MM.1S (cell line): ENCODE results near the gene FOXRED2.

Experiments
- DNase-seq: peaks from one replicate; pipeline ENCODE4 v3.0.0-alpha.2; 2015
- H2AFZ ChIP-seq: fragments of 300-600 bp; sonication (generic); 2 replicates; pipeline ENCODE4 v1.6.0; 2016; ENCODE audit warnings: antibody characterized with exemption, low read length
- H3F3A ChIP-seq: fragments of 300-600 bp; sonication (generic); 2 replicates; pipeline ENCODE4 v1.6.1; 2016; ENCODE audit warnings: mild to moderate bottlenecking, antibody characterized with exemption, low read length, moderate library complexity, mixed read lengths; ENCODE audit not compliant: insufficient read depth
- H3K27ac ChIP-seq: fragments of 300-600 bp; sonication (generic); 2 replicates; pipeline ENCODE4 v1.5.1; 2016; ENCODE audit warnings: mild to moderate bottlenecking, low read length
- H3K27me3 ChIP-seq: fragments of 300-600 bp; sonication (generic); replicated peaks from 2 replicates; pipeline ENCODE4 v1.6.0; 2016; ENCODE audit warnings: low read length; ENCODE audit not compliant: insufficient read depth
- H3K36me3 ChIP-seq: fragments of 300-600 bp; sonication (generic); replicated peaks from 2 replicates; pipeline ENCODE4 v1.6.1; 2016; ENCODE audit warnings: mild to moderate bottlenecking, low read length, mixed read lengths; ENCODE audit not compliant: insufficient read depth
- H3K4me1 ChIP-seq: fragments of 300-600 bp; sonication (generic); 2 replicates; pipeline ENCODE4 v1.6.1; 2016; ENCODE audit warnings: low read length, mixed read lengths
- H3K4me2 ChIP-seq: fragments of 300-600 bp; sonication (generic); 2 replicates; pipeline ENCODE4 v1.6.0; 2016; ENCODE audit warnings: low read depth, low read length
- H3K4me3 ChIP-seq: fragments of 300-600 bp; sonication (generic); 2 replicates; pipeline ENCODE4 v1.5.1; 2016; ENCODE audit warnings: low read length, mixed read lengths
- H3K79me2 ChIP-seq: fragments of 300-600 bp; sonication (generic); 2 replicates; pipeline ENCODE4 v1.6.1; 2016; ENCODE audit warnings: mixed run types, low read length, mixed read lengths
- H3K9ac ChIP-seq: fragments of 300-600 bp; sonication (generic); 2 replicates; pipeline ENCODE4 v1.6.1; 2016; ENCODE audit warnings: low read length, mixed read lengths
- H3K9me2 ChIP-seq: fragments of 300-600 bp; sonication (generic); replicated peaks from 2 replicates; pipeline ENCODE4 v1.6.1; 2016; ENCODE audit warnings: mild to moderate bottlenecking, low read length, mixed read lengths; ENCODE audit not compliant: insufficient read depth
- H3K9me3 ChIP-seq: fragments of 300-600 bp; sonication (generic); replicated peaks from 2 replicates; pipeline ENCODE4 v1.6.1; 2016; ENCODE audit warnings: mild to moderate bottlenecking, low read length, mixed read lengths; ENCODE audit not compliant: insufficient read depth
- H4K20me1 ChIP-seq: fragments of 300-600 bp; sonication (generic); 2 replicates; pipeline ENCODE4 v1.6.1; 2016; ENCODE audit warnings: mild to moderate bottlenecking, low read length, moderate library complexity, mixed read lengths; ENCODE audit not compliant: insufficient read depth
- EZH2 ChIP-seq: fragments of 300-600 bp; sonication (generic); optimal IDR thresholded peaks from 2 replicates; pipeline ENCODE3; 2017; ENCODE audit warnings: low read depth, mild to moderate bottlenecking, antibody characterized with exemption, low read length, mixed read lengths
- EZH2phosphoT487 ChIP-seq: fragments of 300-600 bp; sonication (generic); IDR thresholded peaks from 2 replicates; pipeline ENCODE4 v1.6.1; 2018; ENCODE audit warnings: antibody characterized with exemption, low read length
- TF ChIP-seq, protein P1 (sequence below): fragments of 300-600 bp; sonication (generic); IDR thresholded peaks from 2 replicates; pipeline ENCODE4 v1.5.1; 2016; ENCODE audit warnings: antibody characterized with exemption, low read length, mixed read lengths

Gene FOXRED2

GRCh38 chr22:36506637-36507517 lies at the start of gene FOXRED2:
TSS of gene FOXRED2 (minus strand) at chr22:36507040. CDS start at chr22:36506422, 618 bp downstream.
- H3K9ac ChIP-seq, result peak within 1 kb of the TSS; percentile 57; the same call in 1 of the 2 replicates
- DNase-seq, result peak; percentile 94
- H3K9me3 ChIP-seq, result no peaks in the 10 kb centered on the region
- H3K4me2 ChIP-seq, result peak within 1 kb of the TSS; percentile 92
- H3K27me3 ChIP-seq, result no peaks in the 10 kb centered on the region
- H2AFZ ChIP-seq, result peak within 1 kb of the TSS; percentile 91
- H4K20me1 ChIP-seq, result no peaks in the 10 kb centered on the region
- no peak for TF ChIP-seq EZH2
- TF ChIP-seq EZH2phosphoT487, result no peak
- TF ChIP-seq, protein P1, sequence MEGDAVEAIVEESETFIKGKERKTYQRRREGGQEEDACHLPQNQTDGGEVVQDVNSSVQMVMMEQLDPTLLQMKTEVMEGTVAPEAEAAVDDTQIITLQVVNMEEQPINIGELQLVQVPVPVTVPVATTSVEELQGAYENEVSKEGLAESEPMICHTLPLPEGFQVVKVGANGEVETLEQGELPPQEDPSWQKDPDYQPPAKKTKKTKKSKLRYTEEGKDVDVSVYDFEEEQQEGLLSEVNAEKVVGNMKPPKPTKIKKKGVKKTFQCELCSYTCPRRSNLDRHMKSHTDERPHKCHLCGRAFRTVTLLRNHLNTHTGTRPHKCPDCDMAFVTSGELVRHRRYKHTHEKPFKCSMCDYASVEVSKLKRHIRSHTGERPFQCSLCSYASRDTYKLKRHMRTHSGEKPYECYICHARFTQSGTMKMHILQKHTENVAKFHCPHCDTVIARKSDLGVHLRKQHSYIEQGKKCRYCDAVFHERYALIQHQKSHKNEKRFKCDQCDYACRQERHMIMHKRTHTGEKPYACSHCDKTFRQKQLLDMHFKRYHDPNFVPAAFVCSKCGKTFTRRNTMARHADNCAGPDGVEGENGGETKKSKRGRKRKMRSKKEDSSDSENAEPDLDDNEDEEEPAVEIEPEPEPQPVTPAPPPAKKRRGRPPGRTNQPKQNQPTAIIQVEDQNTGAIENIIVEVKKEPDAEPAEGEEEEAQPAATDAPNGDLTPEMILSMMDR, result no peak
- peak within 1 kb of the TSS; percentile 78 for H3K27ac ChIP-seq
- H3K36me3 ChIP-seq, result 0 out of 2 replicates have a peak, but pooled peaks cover 6% of the 10 kb centered on the region
- H3K4me1 ChIP-seq, result peaks cover 16% of the 10 kb centered on the region
- peaks cover 39% of the 10 kb centered on the region for H3F3A ChIP-seq
- H3K9me2 ChIP-seq, result no peaks in the 10 kb centered on the region
- peak within 1 kb of the TSS; percentile 79 for H3K4me3 ChIP-seq
- peaks cover 10% of the 10 kb centered on the region for H3K79me2 ChIP-seq

GRCh38 chr22:36554098-36554497 lies 47.3 kb upstream of the FOXRED2 start:
- Histone ChIP-seq H3K36me3 (no peaks in the 10 kb centered on the region), H3K9me2 (no peaks in the 10 kb centered on the region), H3F3A (no peaks in the 10 kb centered on the region), H3K4me3 (no peak overlapping the region), H3K27me3 (peaks cover 80% of the 10 kb centered on the region), H4K20me1 (no peaks in the 10 kb centered on the region), H3K9ac (no peak overlapping the region), H3K4me1 (no peaks in the 10 kb centered on the region), H3K9me3 (no peaks in the 10 kb centered on the region), H3K79me2 (no peaks in the 10 kb centered on the region), H3K4me2 (no peak overlapping the region), H2AFZ (no peak overlapping the region), H3K27ac (no peak overlapping the region)
- DNase-seq, result no peak
- TF ChIP-seq, protein P1, result no peak
- TF ChIP-seq EZH2phosphoT487 (no peak), EZH2 (no peak)

GRCh38 chr22:36552289-36552688 lies 45.4 kb upstream of the FOXRED2 start:
- no peaks in the 10 kb centered on the region for H3K4me1 ChIP-seq
- no peaks in the 10 kb centered on the region for H3K79me2 ChIP-seq
- H3K9me3 ChIP-seq, result no peaks in the 10 kb centered on the region
- no peaks in the 10 kb centered on the region for H3K9me2 ChIP-seq
- H3K36me3 ChIP-seq, result no peaks in the 10 kb centered on the region
- no peaks in the 10 kb centered on the region for H3F3A ChIP-seq
- H4K20me1 ChIP-seq, result no peaks in the 10 kb centered on the region
- no peak overlapping the region for H3K9ac ChIP-seq
- no peak overlapping the region for H3K27ac ChIP-seq
- H3K4me2 ChIP-seq, result no peak overlapping the region
- no peak overlapping the region for H2AFZ ChIP-seq
- no peak overlapping the region for H3K4me3 ChIP-seq
- DNase-seq, result no peak
- TF ChIP-seq EZH2phosphoT487 (no peak), EZH2 (no peak)
- TF ChIP-seq, protein P1, result no peak
- peaks cover 76% of the 10 kb centered on the region for H3K27me3 ChIP-seq
